Progenitor cell of endocrine pancreas (in vitro differentiated cells): ENCODE results near the gene RNF208. TPM values are rescaled to one million over a fixed set of nuclear protein-coding genes. Genes with fewer than 3 reads are reported as not detected.

Experiments used
- DNase-seq: peaks from one replicate; pipeline ENCODE4 v3.0.0; 2021; ENCODE audit warnings: low spot score; ENCODE audit not compliant: unreplicated experiment
- H3K27ac Mint-ChIP-seq: 2 replicates; pipeline ENCODE4 v1.8.0; 2021; ENCODE audit warnings: mild to moderate bottlenecking, moderate library complexity, mixed read lengths
- H3K27me3 Mint-ChIP-seq: 2 replicates; pipeline ENCODE4 v1.8.0; 2021; ENCODE audit warnings: mixed read lengths
- H3K36me3 Mint-ChIP-seq: 2 replicates; pipeline ENCODE4 v1.8.0; 2022; ENCODE audit warnings: mixed read lengths; ENCODE audit not compliant: insufficient read depth
- H3K4me1 Mint-ChIP-seq: 2 replicates; pipeline ENCODE4 v1.8.0; 2021; ENCODE audit warnings: low read depth, mixed read lengths
- H3K4me3 Mint-ChIP-seq: 2 replicates; pipeline ENCODE4 v1.8.0; 2021; ENCODE audit warnings: low read depth, mild to moderate bottlenecking, moderate library complexity, mixed read lengths
- H3K9me3 Mint-ChIP-seq: 2 replicates; pipeline ENCODE4 v1.8.0; 2021; ENCODE audit warnings: low read depth, mixed read lengths
- CTCF ChIP-seq: fragments of 200-600 bp; sonication (generic); IDR thresholded peaks from one replicate; pipeline ENCODE4 v1.5.0; 2021; ENCODE audit warnings: antibody characterized with exemption, mild to moderate bottlenecking; ENCODE audit not compliant: unreplicated experiment
- long read RNA-seq: library from polyadenylated mRNA; unstranded; transcript quantifications from one replicate; pipeline ENCODE4 v2.0.0, GENCODE V29; 2020
- total RNA-seq: library from RNA; stranded (reverse); gene quantifications from 2 replicates; pipeline ENCODE4 v1.2.1, GENCODE V29; 2021

RNF208 gene
- 24.0 and 25.7 TPM in 2 replicates for total RNA-seq
- long read RNA-seq, result 0 reads

GRCh38 chr9:137222190-137223077 lies at the start of gene RNF208:
Gene RNF208 (minus strand): TSS chr9:137222240. CDS start chr9:137221212, 1,028 bp downstream.
- peak; percentile 19 for TF ChIP-seq CTCF
- peaks cover 1% of the 10 kb centered on the region for H3K36me3 Mint-ChIP-seq
- H3K27me3 Mint-ChIP-seq, result no peaks in the 10 kb centered on the region
- peak within 1 kb of the TSS; percentile 78 for H3K4me3 Mint-ChIP-seq
- peak; percentile 50 for DNase-seq
- peaks cover 10% of the 10 kb centered on the region for H3K4me1 Mint-ChIP-seq
- peak within 1 kb of the TSS; percentile 96 for H3K27ac Mint-ChIP-seq
- no peaks in the 10 kb centered on the region for H3K9me3 Mint-ChIP-seq

GRCh38 chr9:137271696-137272076 lies 49.6 kb upstream of the RNF208 start:
- no peak overlapping the region for H3K4me3 Mint-ChIP-seq
- TF ChIP-seq CTCF, result no peak
- peaks cover 8% of the 10 kb centered on the region for H3K4me1 Mint-ChIP-seq
- H3K27ac Mint-ChIP-seq, result no peak overlapping the region
- no peaks in the 10 kb centered on the region for H3K9me3 Mint-ChIP-seq
- no peak for DNase-seq
- H3K36me3 Mint-ChIP-seq, result peaks cover 17% of the 10 kb centered on the region
- no peaks in the 10 kb centered on the region for H3K27me3 Mint-ChIP-seq

- no peak for TF ChIP-seq CTCF
- peaks cover 6% of the 10 kb centered on the region for H3K4me1 Mint-ChIP-seq
- H3K4me3 Mint-ChIP-seq, result no peak overlapping the region
- H3K9me3 Mint-ChIP-seq, result no peaks in the 10 kb centered on the region
- H3K36me3 Mint-ChIP-seq, result peaks cover 17% of the 10 kb centered on the region
- H3K27ac Mint-ChIP-seq, result no peak overlapping the region
- no peaks in the 10 kb centered on the region for H3K27me3 Mint-ChIP-seq
- no peak for DNase-seq
Observed at GRCh38 chr9:137270929-137271695, 49.1 kb upstream of the RNF208 start.

GRCh38 chr9:137269231-137269772 lies 47.3 kb upstream of the RNF208 start:
- Mint-ChIP-seq H3K4me1 (no peaks in the 10 kb centered on the region), H3K36me3 (peaks cover 18% of the 10 kb centered on the region), H3K27me3 (no peaks in the 10 kb centered on the region), H3K9me3 (no peaks in the 10 kb centered on the region), H3K27ac (no peak overlapping the region), H3K4me3 (no peak overlapping the region)
- no peak for DNase-seq
- TF ChIP-seq CTCF, result no peak

GRCh38 chr9:137268538-137269201 lies 46.6 kb upstream of the RNF208 start:
- Mint-ChIP-seq H3K4me3 (no peak overlapping the region), H3K27me3 (no peaks in the 10 kb centered on the region), H3K36me3 (peaks cover 18% of the 10 kb centered on the region), H3K9me3 (no peaks in the 10 kb centered on the region), H3K27ac (no peak overlapping the region), H3K4me1 (no peaks in the 10 kb centered on the region)
- no peak for TF ChIP-seq CTCF
- no peak for DNase-seq
